Tracheal epithelial cell (primary cell): ENCODE measurements around the gene CCDC71. TPM values are rescaled to one million over a fixed set of nuclear protein-coding genes. Genes with fewer than 3 reads are reported as not detected.

Experiments
- total RNA-seq: library from RNA; depleted of rRNA; stranded (reverse); fragments of >200 nt; gene quantifications from 2 replicates; pipeline ENCODE4 v1.2.1, GENCODE V29; 2014

CCDC71 gene
- total RNA-seq: 15.1 and 20.2 TPM in 2 replicates

DNA sequence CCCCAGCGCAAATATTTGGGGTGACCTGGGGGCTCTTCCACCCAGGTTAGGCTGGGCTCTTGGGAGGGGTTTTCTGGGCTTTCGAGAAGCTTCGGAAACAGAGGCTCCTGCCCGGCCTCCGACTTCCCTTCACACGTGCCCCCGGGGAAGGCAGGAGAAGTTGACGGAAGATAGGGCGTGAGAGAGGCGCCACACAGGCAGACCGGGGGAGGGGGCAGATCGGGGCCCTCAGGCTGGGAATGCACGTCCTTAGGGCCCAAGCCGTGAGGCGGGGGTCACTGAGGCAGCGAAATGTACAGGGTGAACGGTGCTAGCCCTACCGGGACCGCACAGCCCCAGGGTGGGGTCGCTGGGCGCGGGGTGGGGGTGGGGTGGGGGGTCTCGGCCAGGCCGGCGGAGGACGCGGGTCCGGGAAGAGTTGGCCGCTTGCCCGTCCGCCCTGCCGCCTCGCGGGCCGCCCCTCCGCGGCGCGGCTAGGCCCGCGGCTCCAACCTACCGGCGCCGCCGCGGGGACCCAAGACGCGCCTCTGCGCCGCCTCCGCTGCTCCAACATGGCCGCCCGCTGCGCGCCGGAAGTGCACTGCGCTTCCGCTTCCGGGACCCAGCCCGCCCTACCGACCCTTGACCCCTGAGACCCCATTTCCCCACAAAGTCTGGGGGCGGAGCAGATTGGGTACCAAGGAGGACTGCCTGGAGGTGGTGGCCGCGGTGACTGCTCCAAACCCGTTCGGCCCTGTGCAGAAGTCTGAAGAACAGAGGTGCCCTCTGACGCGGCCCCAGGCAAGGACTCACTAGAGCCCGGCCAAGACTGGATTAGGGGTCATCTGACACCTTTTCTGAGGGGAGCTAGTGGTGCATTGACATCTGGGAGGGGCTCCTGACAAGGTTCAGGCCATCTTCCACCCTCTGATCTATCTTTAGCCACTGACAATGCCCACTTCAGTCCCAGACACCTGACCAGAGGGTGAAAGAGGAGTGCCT is at the start of gene CCDC71:
Gene CCDC71, minus strand, starts transcription at position 561 of the 981 bp plus-strand sequence. CDS start 2,123 bp downstream, outside the sequence.

DNA sequence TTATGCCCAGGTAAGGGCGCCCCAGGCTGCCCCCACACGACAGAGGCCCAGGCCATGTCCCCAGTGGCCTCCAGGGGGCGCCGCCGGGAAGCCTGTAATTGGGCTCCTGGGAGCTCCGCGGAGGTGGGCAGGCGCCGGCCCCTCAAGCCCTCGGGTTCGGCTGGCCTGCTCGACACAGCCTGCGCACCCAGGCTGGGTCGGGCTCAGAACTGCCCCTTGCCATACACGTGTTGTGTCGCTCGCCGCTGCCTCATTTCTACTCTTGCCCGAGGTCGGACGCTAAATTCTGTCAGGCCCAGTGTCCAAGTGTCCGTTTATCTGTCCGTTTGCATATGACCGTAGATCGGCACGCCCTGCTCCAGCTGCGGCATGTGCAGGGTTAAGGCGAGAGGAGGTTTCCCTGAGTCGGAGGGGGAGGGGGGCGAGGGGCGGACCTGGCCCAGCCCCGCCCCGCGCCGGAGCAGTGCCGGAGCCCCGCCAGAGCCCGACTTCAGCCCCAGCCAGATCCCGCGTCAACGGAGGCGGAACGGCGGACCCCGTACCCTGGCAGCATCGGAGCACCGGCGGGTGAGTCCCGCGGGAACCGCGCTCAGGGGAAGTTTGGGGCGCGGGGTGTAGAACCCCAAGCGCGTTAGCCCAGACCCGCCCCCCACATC is 5.1 kb upstream of the CCDC71 start, which contains the start of gene KLHDC8B:
Gene KLHDC8B, plus strand, starts transcription at position 480 of the 656 bp plus-strand sequence. CDS start 1,172 bp downstream, outside the sequence.

DNA sequence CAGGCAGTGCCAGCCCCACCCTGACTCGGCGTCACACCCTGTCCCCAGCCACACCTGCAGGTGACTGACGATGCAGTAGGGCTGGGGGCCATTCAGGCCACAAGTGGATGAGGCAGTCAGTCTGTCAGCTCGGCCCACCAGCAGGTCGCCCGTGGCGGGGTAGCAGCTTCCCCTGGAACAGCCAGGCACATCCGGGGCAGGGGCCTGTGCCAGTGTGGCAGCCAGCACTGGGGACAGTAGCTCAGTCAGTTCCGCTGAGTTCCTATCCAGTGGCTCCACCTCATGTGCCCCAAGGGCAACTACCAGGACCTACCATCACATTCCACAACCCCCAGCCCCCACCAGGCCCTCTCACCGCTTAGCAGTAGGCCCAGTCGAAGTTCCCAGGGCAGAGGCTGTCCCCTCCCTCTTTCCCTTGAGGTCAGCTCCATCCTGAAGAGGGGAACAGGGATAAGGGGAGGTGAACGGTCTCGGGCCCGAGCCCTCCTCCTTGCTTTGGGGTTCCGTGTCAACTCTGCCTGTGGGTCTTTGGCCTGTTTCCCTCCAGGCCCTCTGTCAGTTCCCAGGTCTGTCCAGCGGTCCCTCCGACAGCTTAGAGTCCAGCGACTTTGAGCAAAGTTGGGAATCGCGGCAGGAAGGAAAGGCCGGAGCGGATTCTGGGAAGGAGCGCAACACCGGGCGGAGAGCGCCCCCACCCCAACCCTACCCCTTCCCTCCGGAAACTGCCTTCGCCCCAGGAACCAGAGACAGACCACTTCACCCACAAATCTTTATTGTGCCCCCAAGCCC is 33.5 kb downstream of the CCDC71 start, which contains the start of gene LAMB2:
Gene LAMB2, minus strand, starts transcription at position 614 of the 789 bp plus-strand sequence. Its CDS starts 183 bp downstream, at position 431.

DNA sequence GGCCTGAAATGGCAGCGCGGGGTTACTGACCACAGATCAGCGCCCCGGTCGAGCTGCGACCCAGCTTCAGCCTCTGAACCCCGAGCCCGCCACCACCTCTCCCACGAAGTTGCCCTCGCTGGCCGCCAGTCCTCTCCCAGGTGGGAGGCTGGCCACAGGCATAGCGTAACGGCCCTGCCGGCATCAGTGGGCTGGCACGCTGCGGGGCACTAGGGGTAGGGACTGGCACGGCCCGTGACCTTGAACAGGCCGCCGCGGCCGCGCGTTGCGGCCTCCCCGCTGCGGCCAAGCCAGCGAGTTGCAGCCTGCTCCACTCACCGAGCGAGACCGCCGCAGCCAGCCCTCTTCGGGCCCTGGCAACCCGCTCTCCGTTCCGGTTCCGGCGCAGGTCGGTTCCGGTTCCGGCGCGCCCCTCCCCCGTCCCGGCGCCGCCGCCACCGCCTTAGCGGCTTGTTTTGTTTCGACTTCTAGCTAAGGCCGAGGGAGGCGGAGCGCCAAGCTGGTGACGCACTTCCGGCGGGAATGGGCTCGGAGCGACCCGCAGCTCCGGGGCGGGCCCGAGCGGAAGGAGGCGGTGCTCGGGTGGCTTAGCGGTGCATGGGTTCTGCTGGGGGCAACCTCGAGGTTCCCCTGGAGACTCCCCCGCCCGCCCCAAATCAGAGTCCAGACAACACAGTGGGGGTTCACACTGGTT is 45.5 kb downstream of the CCDC71 start, which contains the start of gene USP19:
Gene USP19, minus strand, starts transcription at position 386 of the 694 bp plus-strand sequence. CDS start 1,678 bp downstream, outside the sequence.

Other genes starting within 250 kb of the CCDC71 start
- 85.5 and 87.5 TPM in 2 replicates for gene ARIH2, start 247.5 kb downstream of the CCDC71 start, total RNA-seq
- gene P4HTM, start 176.1 kb downstream of the CCDC71 start, total RNA-seq: 15.4 and 20.7 TPM in 2 replicates
- gene WDR6, start 158.9 kb downstream of the CCDC71 start, total RNA-seq: 46.3 and 54.7 TPM in 2 replicates
- gene DALRD3, start 147.8 kb downstream of the CCDC71 start, total RNA-seq: 52.9 and 62.2 TPM in 2 replicates
- 49.4 and 59.8 TPM in 2 replicates for gene NDUFAF3, start 144.2 kb downstream of the CCDC71 start, total RNA-seq
- 361 and 466 TPM in 2 replicates for gene IMPDH2, start 136.9 kb downstream of the CCDC71 start, total RNA-seq
- gene QRICH1, start 72.3 kb downstream of the CCDC71 start, total RNA-seq: 55.6 and 88.7 TPM in 2 replicates
- 304 and 395 TPM in 2 replicates for gene QARS1, start 61.6 kb downstream of the CCDC71 start, total RNA-seq
- gene USP19, start 45.5 kb downstream of the CCDC71 start, total RNA-seq: 39.5 and 48.4 TPM in 2 replicates
- gene LAMB2, start 33.3 kb downstream of the CCDC71 start, total RNA-seq: 288 and 328 TPM in 2 replicates
- gene KLHDC8B, start 5.3 kb upstream of the CCDC71 start, total RNA-seq: 53.7 and 55.9 TPM in 2 replicates
- 0.96 and 2.1 TPM in 2 replicates for gene C3orf62, start 110.9 kb upstream of the CCDC71 start, total RNA-seq
- gene USP4, start 173.7 kb upstream of the CCDC71 start, total RNA-seq: 13.6 and 15.7 TPM in 2 replicates
- 355 and 723 TPM in 2 replicates for gene GPX1, start 192.0 kb upstream of the CCDC71 start, total RNA-seq
- 376 and 471 TPM in 2 replicates for gene RHOA, start 245.6 kb upstream of the CCDC71 start, total RNA-seq
- 6.0 and 8.7 TPM in 2 replicates for gene TCTA, start 246.1 kb upstream of the CCDC71 start, total RNA-seq